ENCODE results near the gene SH3PXD2A. TPM values are rescaled to one million over a fixed set of nuclear protein-coding genes. Genes with fewer than 3 reads are reported as not detected.

Gene SH3PXD2A
- total and polyA plus RNA-seq, 9 of the 15 experiments (the other 6 are each of a cell fraction or from before 2014, with no cell fraction given): 0.41 to 9.3 (median 2.5) TPM

GRCh38 chr10:103598654-103599115, 256.7 kb downstream of the SH3PXD2A start (continued):
- no peak for TF ChIP-seq RREB1 (CRISPR knock-in tag; IDR thresholded peaks at IDR 0.05)
- TF ChIP-seq FOXA3 (CRISPR knock-in tag; conservative IDR thresholded peaks at IDR 0.05 in 1 of 2, IDR thresholded peaks at IDR 0.05 in 1 of 2): peak; percentile 88 to 94
- TF ChIP-seq MAZ (CRISPR knock-in tag; conservative IDR thresholded peaks at IDR 0.05 in 1 of 2, IDR thresholded peaks at IDR 0.05 in 1 of 2): no peak
- no peak for TF ChIP-seq CLOCK (CRISPR knock-in tag; IDR thresholded peaks at IDR 0.05; ENCODE audit: borderline replicate concordance)
- TF ChIP-seq E2F3 (CRISPR knock-in tag; IDR thresholded peaks at IDR 0.05): no peak
- TF ChIP-seq ZSCAN32 (CRISPR knock-in tag; IDR thresholded peaks at IDR 0.05): no peak
- TF ChIP-seq BRF1 (IDR thresholded peaks at IDR 0.05; ENCODE audit: borderline replicate concordance, extremely low read depth, insufficient read length): no peak
- TF ChIP-seq TAF15 (IDR thresholded peaks at IDR 0.05; ENCODE audit: low read depth, low read length): no peak
- TF ChIP-seq EWSR1 (IDR thresholded peaks at IDR 0.05; ENCODE audit: borderline replicate concordance, low read depth, partially characterized antibody): no peak
- TF ChIP-seq CTCFL (IDR thresholded peaks at IDR 0.05; ENCODE audit: borderline replicate concordance, insufficient read depth, low read depth, low read length, poor library complexity, severe bottlenecking): no peak
- no peak for TF ChIP-seq GTF3C2 (IDR thresholded peaks at IDR 0.05; ENCODE audit: borderline replicate concordance, extremely low read depth, insufficient read length)
- TF ChIP-seq FIP1L1 (IDR thresholded peaks at IDR 0.05; ENCODE audit: low read depth, low read length, poor library complexity, severe bottlenecking): no peak
- no peak for TF ChIP-seq RHOXF2B (CRISPR knock-in tag; conservative IDR thresholded peaks at IDR 0.05)

Measured in K562 (cell line).